Neuron (in vitro differentiated cells): Measurements from ENCODE around the gene ZMAT3.
A peak's percentile ranks its signal among the peaks of the same experiment; 100 is the strongest.
"Not testable (repeated sequence)": the region's sequence is repeated elsewhere in the genome, so short reads cannot be mapped to it uniquely, and the experiment has no call there.

Source experiments
- H2AFZ ChIP-seq: one replicate; pipeline ENCODE4 v1.6.1; 2013; ENCODE audit warnings: low read depth, mild to moderate bottlenecking, inconsistent platforms, low read length, moderate library complexity
- H3K27me3 ChIP-seq: one replicate; pipeline ENCODE4 v1.6.1; 2013; ENCODE audit warnings: low read length; ENCODE audit not compliant: insufficient read depth
- H3K36me3 ChIP-seq: one replicate; pipeline ENCODE4 v1.6.1; 2013; ENCODE audit warnings: low read length; ENCODE audit not compliant: insufficient read depth
- H3K4me1 ChIP-seq: one replicate; pipeline ENCODE4 v1.6.1; 2013; ENCODE audit warnings: low read length; ENCODE audit not compliant: insufficient read depth
- H3K4me3 ChIP-seq: 2 replicates; pipeline ENCODE4 v1.5.1; 2013; ENCODE audit warnings: mild to moderate bottlenecking, low read length, moderate library complexity
- H3K9me3 ChIP-seq: one replicate; pipeline ENCODE4 v1.6.1; 2013; ENCODE audit warnings: low read length

The ZMAT3 gene, protein sequence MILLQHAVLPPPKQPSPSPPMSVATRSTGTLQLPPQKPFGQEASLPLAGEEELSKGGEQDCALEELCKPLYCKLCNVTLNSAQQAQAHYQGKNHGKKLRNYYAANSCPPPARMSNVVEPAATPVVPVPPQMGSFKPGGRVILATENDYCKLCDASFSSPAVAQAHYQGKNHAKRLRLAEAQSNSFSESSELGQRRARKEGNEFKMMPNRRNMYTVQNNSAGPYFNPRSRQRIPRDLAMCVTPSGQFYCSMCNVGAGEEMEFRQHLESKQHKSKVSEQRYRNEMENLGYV

DNA sequence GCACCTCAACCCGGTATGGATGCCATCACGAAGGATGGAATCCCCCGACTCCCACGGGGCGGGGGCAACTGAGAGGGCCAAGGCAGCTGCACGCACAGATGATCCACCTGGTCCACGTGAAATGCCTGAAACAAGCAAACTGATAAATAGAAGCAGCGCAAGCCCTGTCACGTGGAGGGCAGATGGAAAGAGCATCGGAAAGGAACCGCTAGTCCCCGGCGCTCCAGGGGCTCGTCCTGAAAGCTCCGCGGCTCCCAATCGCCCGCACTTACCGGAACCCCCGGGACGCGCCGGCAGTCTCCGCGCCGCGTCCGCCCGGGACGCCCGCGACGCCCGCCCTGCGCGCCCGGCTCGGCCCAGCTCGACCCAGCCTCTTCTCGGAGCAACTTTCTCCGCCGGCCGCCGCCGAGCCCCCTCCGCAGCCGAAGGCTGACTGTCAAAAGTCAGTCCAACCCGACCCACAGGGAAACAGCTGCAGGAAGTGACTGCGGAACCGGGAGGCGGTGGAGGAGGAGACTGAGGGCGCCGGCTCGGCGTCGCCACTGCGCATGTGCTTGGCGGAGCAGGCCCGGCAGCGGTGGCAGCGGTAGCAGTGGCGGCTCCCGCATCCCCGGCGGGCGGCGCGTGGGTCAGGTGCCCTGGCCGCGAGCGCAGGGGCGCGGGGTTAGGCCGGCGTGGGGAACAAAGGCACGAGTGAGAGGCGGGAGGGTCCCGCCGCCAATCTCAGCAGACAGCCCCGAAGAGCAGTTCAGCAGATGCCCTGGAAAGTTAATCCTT lies at the start of gene ZMAT3:
TSS of gene ZMAT3 (minus strand) at position 487 of the 777 bp plus-strand sequence. CDS start 4,057 bp downstream, outside the sequence.
- peaks cover 9% of the 10 kb centered on the region for H3K36me3 ChIP-seq
- H3K27me3 ChIP-seq: no peaks in the 10 kb centered on the region
- peaks cover 9% of the 10 kb centered on the region for H3K4me1 ChIP-seq
- H2AFZ ChIP-seq: peak within 1 kb of the TSS; percentile 80
- H3K9me3 ChIP-seq: no peaks in the 10 kb centered on the region
- H3K4me3 ChIP-seq: peak within 1 kb of the TSS; percentile 69

DNA sequence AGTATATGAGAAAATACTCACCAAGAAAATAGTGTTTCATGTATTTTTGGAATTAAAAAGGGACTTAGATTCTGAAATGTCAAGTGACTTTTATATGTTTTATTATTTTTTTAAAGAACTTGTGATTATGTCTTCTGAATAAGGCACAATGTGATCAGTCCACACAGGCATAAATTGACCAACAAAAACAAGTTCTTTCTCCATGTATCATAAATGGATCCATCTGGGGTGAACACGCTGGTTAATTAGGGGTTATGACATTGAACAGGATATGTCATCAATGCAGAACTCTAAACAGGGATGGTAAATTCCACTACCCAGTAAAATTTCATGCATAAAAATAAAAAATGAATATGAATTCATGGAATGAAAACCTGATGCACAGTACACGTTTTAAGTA lies 45.2 kb upstream of the ZMAT3 start:
- no peak overlapping the region for H3K4me3 ChIP-seq
- H3K36me3 ChIP-seq: no peaks in the 10 kb centered on the region
- no peaks in the 10 kb centered on the region for H3K9me3 ChIP-seq
- no peak overlapping the region for H2AFZ ChIP-seq
- H3K27me3 ChIP-seq: no peaks in the 10 kb centered on the region
- no peaks in the 10 kb centered on the region for H3K4me1 ChIP-seq

DNA sequence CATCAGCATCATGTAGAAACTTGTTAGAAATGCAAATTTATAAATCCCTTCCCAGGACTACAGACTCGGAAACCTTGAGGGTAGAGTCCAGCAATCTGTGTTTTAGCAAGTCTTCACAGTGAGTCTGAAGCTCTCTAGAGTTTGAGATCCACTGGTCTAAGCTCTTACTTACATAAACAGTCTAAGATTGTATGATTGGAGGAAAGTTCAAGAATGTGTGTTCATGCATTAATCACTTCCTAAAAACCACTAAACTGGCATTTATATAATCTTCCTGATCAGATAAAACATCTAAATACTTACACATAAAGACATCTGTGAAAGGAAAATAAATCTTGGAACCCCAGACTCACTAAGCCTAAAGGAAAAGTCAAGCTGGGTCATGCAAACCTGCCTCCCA lies 43.8 kb upstream of the ZMAT3 start:
- not testable (repeated sequence) for H3K36me3 ChIP-seq, H3K4me1 ChIP-seq, H3K27me3 ChIP-seq, H3K9me3 ChIP-seq, H2AFZ ChIP-seq, H3K4me3 ChIP-seq

DNA sequence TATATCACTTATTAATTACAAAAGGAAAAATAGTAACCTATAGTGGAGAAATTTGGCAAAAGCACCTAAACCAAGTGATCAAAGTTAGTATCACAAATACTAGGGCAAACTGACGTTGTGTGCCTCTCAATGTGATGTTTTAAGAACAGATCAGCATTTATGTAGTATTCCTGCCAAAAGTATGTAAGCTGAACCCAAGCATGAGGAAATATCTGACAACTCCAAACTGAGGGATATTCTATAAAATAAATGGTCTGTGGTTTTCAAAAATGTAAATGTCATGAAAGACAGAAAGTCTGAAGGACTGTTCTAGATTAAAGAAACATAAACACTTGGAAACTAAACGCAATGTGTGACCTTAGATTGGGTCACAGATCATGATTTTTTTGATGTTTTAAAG lies 42.3 kb upstream of the ZMAT3 start:
- Histone ChIP-seq H3K36me3 (no peaks in the 10 kb centered on the region), H2AFZ (no peak overlapping the region), H3K9me3 (no peaks in the 10 kb centered on the region), H3K4me3 (no peak overlapping the region), H3K27me3 (no peaks in the 10 kb centered on the region), H3K4me1 (no peaks in the 10 kb centered on the region)

DNA sequence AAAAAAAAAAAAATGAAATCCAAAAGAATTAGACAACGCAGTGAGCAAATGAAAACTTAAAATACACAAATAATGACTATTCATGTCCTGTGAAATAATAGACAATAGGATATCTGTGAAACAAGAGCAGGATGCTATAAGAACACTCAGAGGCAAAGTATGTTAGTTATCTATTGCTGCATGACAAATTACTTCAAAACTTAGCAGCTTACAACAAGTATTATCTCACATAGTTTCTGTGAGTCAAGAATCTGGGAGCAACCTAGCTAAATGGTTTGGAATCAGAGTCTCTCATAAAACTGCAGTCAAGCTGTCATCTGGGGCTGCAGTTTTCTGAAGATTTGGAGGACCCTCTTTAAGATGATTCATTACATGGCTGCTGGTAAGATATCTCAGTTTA lies 36.5 kb upstream of the ZMAT3 start:
- Histone ChIP-seq H3K4me1 (no peaks in the 10 kb centered on the region), H2AFZ (no peak overlapping the region), H3K36me3 (no peaks in the 10 kb centered on the region), H3K4me3 (no peak overlapping the region), H3K9me3 (no peaks in the 10 kb centered on the region), H3K27me3 (no peaks in the 10 kb centered on the region)

DNA sequence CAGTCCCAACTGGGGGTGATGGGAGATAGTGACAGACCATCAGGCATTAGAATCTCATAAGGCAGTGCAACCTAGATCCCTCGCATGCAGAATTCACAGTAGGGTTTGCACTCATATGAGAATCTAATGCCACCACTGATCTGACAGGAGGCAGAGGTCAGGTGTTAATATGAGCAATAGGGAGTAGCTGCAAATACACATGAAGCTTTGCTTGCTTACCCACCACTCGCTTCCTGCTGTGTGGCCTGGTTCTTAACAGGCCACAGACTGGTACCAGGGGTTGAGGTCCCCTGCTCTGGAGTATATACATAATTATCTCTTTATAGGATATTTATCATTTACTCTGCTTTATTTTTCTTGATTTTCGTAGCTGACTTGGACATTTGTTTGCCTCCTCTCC lies 36.0 kb upstream of the ZMAT3 start:
- H3K4me1 ChIP-seq: no peaks in the 10 kb centered on the region
- H2AFZ ChIP-seq: no peak overlapping the region
- H3K9me3 ChIP-seq: no peaks in the 10 kb centered on the region
- H3K4me3 ChIP-seq: no peak overlapping the region
- H3K36me3 ChIP-seq: no peaks in the 10 kb centered on the region
- H3K27me3 ChIP-seq: no peaks in the 10 kb centered on the region

DNA sequence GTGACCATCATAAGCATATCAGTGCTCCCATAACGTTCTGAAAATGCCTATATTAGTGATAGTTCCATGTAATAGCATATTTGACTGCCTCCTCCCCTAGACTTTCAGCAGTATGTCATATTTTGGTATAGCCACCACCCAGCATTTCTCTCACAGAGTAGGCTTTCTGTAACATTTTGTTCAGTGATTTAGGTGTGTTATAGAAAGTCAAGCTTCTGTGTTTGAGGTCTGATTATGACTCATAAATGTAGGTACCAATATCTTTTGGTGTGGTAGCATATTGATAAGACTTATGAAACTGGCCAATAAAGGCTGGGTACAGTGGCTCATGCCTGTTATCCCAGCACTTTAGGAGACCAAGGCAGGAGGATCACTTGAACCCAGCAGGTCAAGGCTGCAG lies 34.3 kb upstream of the ZMAT3 start:
- Histone ChIP-seq H2AFZ (no peak overlapping the region), H3K36me3 (no peaks in the 10 kb centered on the region), H3K27me3 (no peaks in the 10 kb centered on the region), H3K9me3 (no peaks in the 10 kb centered on the region), H3K4me1 (no peaks in the 10 kb centered on the region), H3K4me3 (no peak overlapping the region)

DNA sequence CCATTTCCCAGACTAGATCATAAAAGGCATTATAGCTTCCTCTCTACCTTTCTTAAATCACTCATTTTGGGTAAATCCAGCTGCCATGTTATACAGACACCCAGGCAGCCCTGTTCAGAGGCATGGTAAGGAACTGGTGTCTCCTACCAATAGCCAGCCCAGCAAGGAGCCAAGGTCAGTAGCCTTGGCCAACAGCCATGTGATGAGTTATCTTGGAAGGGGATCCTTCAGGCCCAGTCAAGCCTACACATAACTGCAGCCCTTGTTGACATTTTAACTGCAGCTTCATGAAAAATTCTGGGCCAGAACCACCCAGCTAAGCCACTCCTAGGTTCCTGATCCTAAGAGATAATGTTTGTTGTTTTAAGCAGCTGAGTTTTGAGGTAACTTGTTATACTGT lies 29.0 kb upstream of the ZMAT3 start:
- Histone ChIP-seq H2AFZ (no peak overlapping the region), H3K4me3 (no peak overlapping the region), H3K4me1 (no peaks in the 10 kb centered on the region), H3K36me3 (no peaks in the 10 kb centered on the region), H3K27me3 (no peaks in the 10 kb centered on the region), H3K9me3 (no peaks in the 10 kb centered on the region)

DNA sequence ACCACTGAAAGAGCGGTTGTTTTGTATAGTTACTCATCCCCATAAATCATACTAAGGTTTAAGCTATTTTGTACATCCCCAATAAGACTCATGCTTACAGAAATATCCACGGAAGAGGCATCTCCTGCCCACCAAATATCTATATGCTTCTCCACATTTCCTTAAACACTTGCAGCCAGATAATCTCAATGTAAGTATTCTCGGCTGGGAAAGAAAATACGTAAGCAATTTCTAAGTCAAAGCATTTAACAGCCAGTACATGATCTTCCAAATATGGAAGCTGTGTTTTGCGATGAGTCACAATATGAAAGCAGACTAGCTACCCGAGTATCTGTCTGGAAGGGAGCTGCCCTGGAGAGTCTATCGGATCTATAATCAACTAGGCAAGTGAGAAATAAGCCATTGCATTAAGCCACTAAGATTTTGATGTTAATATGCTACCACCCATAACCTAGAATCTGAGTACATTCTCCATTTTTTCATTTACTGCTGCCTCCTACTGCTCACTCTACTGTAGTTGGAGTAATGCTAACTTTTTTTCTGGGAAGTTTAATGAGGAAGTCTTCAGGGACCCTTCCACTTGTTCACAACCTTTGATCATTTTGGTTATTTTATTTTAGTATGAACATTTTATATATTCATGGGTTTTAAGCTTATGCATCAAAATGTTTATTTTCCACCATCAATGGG lies 26.9 kb upstream of the ZMAT3 start:
- Histone ChIP-seq H3K4me1 (no peaks in the 10 kb centered on the region), H3K9me3 (no peaks in the 10 kb centered on the region), H2AFZ (no peak overlapping the region), H3K4me3 (no peak overlapping the region), H3K27me3 (no peaks in the 10 kb centered on the region), H3K36me3 (no peaks in the 10 kb centered on the region)

DNA sequence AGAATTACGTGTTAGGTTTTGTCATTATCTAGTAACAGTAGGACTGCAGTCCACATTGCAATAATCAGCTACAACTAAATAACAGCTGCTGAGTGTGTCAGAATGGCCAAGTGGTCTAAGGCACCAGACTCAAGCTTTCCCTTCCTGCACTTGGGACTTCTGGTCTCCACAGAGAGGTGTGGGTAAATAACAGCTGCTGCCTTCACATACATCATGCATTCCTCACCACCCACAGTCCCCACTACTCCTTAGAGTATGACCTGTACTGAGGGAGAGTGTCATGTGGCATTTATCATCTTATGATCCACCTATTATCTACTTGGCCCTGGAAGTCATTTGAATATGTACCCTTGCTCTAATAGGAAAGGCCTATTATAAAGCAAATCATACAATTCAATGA lies 22.2 kb upstream of the ZMAT3 start:
- no peak overlapping the region for H3K4me3 ChIP-seq
- H3K9me3 ChIP-seq: no peaks in the 10 kb centered on the region
- no peaks in the 10 kb centered on the region for H3K27me3 ChIP-seq
- H2AFZ ChIP-seq: no peak overlapping the region
- no peaks in the 10 kb centered on the region for H3K4me1 ChIP-seq
- H3K36me3 ChIP-seq: no peaks in the 10 kb centered on the region

DNA sequence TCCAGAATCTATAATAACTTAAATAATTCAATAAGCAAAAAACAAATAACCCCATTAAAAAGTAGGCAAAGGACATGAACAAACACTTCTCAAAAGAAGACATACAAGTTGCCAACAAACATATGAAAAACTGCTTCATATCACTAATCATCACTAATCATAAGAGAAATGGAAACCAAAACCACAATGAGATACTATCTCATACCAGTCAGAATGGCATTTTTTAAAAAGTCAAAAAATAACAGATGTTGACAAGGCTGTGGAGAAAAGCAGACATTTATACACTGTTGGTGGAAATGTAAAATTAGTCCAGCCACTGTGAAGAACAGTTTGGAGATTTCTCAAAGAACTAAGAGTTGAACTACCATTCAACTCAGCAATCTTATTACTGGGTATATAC lies 19.5 kb upstream of the ZMAT3 start:
- Histone ChIP-seq H3K4me1 (no peaks in the 10 kb centered on the region), H3K36me3 (no peaks in the 10 kb centered on the region), H3K27me3 (no peaks in the 10 kb centered on the region), H3K9me3 (no peaks in the 10 kb centered on the region), H3K4me3 (no peak overlapping the region), H2AFZ (no peak overlapping the region)

DNA sequence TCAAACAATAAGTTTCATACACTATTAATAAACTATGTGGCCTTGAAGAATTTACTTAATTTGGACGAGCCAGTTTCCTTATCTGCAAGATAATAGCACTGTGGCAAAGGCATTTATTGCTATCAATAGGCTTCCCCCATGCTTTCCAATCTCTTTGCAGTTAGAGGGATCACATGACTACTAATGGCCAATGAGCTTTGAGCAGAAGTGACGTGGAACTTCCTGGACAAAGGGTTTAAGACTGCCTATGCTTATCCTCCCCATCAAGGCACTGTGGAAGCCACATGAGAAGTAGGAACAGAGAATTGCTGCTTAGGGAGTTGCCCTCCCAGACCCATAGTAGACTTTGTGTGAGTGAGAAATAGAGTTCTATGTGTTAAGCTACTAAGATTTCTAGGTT lies 16.7 kb upstream of the ZMAT3 start:
- Histone ChIP-seq H3K9me3 (no peaks in the 10 kb centered on the region), H3K27me3 (no peaks in the 10 kb centered on the region), H3K4me3 (no peak overlapping the region), H2AFZ (no peak overlapping the region), H3K4me1 (no peaks in the 10 kb centered on the region), H3K36me3 (no peaks in the 10 kb centered on the region)

DNA sequence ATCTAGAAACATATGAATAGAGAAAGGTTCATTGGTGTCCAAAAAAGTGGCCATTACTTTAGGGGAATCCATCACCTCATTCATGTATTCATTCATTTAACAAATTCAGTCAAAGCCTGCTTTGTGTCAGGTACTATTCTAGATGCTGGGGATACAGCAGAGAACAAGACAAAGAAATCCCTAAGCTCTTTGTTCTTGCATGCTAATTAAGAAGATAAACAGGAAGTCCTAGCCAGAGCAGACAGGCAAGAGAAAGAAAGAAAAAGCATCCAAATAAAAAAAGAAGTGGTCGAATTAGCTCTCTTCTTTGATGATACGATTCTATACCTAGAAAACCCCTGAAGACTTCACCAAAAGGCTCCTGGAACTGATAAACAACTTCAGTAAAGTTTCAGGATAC lies 12.4 kb upstream of the ZMAT3 start:
- Histone ChIP-seq H3K27me3 (no peaks in the 10 kb centered on the region), H3K36me3 (no peaks in the 10 kb centered on the region), H3K4me3 (no peak overlapping the region), H3K9me3 (no peaks in the 10 kb centered on the region), H3K4me1 (no peaks in the 10 kb centered on the region), H2AFZ (no peak overlapping the region)
